Endothelial cell of umbilical vein (primary cell): Measurements from ENCODE around the gene C1orf198. TPM values are rescaled to one million over a fixed set of nuclear protein-coding genes. Genes with fewer than 3 reads are reported as not detected.

Experiments used
- BruUV-seq: library from RNA; stranded (reverse); fragments of 400-500 nt; replicated peaks from 2 replicates; lab custom pipeline; 2021; lab: Mats Ljungman, UMichigan
- CTCF ChIA-PET: fragments of 300-600, 350-600 bp; sonication (Branson Sonifier 250); formaldehyde crosslinking; loops from one replicate; lab custom pipeline; 2021; ENCODE audit warnings: antibody characterized with exemption, inconsistent platforms; lab: Charles Lee
- POLR2A ChIA-PET: fragments of 300-600, 350-600 bp; sonication (Branson Sonifier 250); formaldehyde crosslinking; loops from one replicate; lab custom pipeline; 2021; ENCODE audit warnings: antibody characterized with exemption, inconsistent platforms; lab: Charles Lee
- DNase-seq: peaks from one replicate; pipeline ENCODE4 v3.0.0-alpha.2; 2011; ENCODE audit warnings: low read depth, low spot score
- FAIRE-seq: peaks from 2 replicates; lab custom pipeline; 2011; peaks lifted over from hg19 to GRCh38; lab: Jason Lieb, UNC
- H2AFZ ChIP-seq: 2 replicates; pipeline ENCODE4 v1.6.0; 2012; ENCODE audit warnings: low read depth, low read length, control low read depth, inconsistent platforms
- H3K27ac ChIP-seq: 2 replicates; pipeline ENCODE4 v1.5.1; 2011; ENCODE audit warnings: low read depth, mild to moderate bottlenecking, control low read depth, low read length, moderate library complexity; ENCODE audit not compliant: insufficient read depth
- H3K27me3 ChIP-seq, 2 experiments: 2 replicates each; pipeline versions ENCODE4 v1.6.0 to v1.6.1; 2011; ENCODE audit warnings: low read length in 2 of 2, mixed read lengths in 1 of 2; ENCODE audit not compliant: control insufficient read depth in 2 of 2, insufficient read depth in 2 of 2
- H3K36me3 ChIP-seq, 2 experiments: 2 replicates in 1 of 2; 3 replicates in 1 of 2; pipeline ENCODE4 v1.5.1; 2011; ENCODE audit warnings: low read length in 2 of 2, mild to moderate bottlenecking in 1 of 2, moderate library complexity in 1 of 2; ENCODE audit not compliant: control insufficient read depth in 2 of 2, insufficient read depth in 2 of 2; ENCODE audit errors: extremely low read depth in 1 of 2
- H3K4me1 ChIP-seq: 3 replicates; pipeline ENCODE4 v1.5.1; 2011; ENCODE audit warnings: mild to moderate bottlenecking, low read length; ENCODE audit not compliant: control insufficient read depth, insufficient read depth; ENCODE audit errors: extremely low read depth
- H3K4me2 ChIP-seq: 2 replicates; pipeline ENCODE4 v1.6.1; 2011; ENCODE audit warnings: low read length, control low read depth, mixed read lengths; ENCODE audit not compliant: insufficient read depth
- H3K4me3 ChIP-seq, 3 experiments: fragments of 200-600 bp in 1 of 3; sonication (generic), shearing (Covaris generic) in 1 of 3; replicated peaks in 1 of 3; 2 replicates each; pipeline ENCODE4 v1.5.1; 2011 to 2016; ENCODE audit warnings: control low read depth in 3 of 3, low read length in 3 of 3, mild to moderate bottlenecking in 2 of 3, inconsistent platforms in 1 of 3, low read depth in 1 of 3, moderate library complexity in 1 of 3; ENCODE audit not compliant: insufficient read depth in 1 of 3
- H3K79me2 ChIP-seq: 2 replicates; pipeline ENCODE4 v1.6.0; 2012; ENCODE audit warnings: low read length, inconsistent platforms; ENCODE audit not compliant: control insufficient read depth, insufficient read depth
- H3K9ac ChIP-seq: replicated peaks from 2 replicates; pipeline ENCODE3; 2011; ENCODE audit warnings: low read length, control low read depth; ENCODE audit not compliant: insufficient read depth; ENCODE audit errors: extremely low read depth
- H3K9me1 ChIP-seq: replicated peaks from 3 replicates; pipeline ENCODE4 v1.6.0; 2011; ENCODE audit warnings: mild to moderate bottlenecking, low read length; ENCODE audit not compliant: control insufficient read depth, insufficient read depth; ENCODE audit errors: extremely low read depth
- H3K9me3 ChIP-seq: replicated peaks from 2 replicates; pipeline ENCODE4 v1.5.1; 2012; ENCODE audit warnings: low read length, inconsistent platforms; ENCODE audit not compliant: control insufficient read depth, insufficient read depth
- H4K20me1 ChIP-seq: replicated peaks from 2 replicates; pipeline ENCODE3; 2011; ENCODE audit warnings: mild to moderate bottlenecking, low read length; ENCODE audit not compliant: control insufficient read depth, insufficient read depth; ENCODE audit errors: extremely low read depth
- EZH2 ChIP-seq: IDR thresholded peaks from 2 replicates; pipeline ENCODE4 v1.6.1; 2012; ENCODE audit warnings: borderline replicate concordance, low read depth, mild to moderate bottlenecking, moderate library complexity, low read length, inconsistent platforms; ENCODE audit not compliant: severe bottlenecking
- FOS ChIP-seq: IDR thresholded peaks from 2 replicates; pipeline ENCODE4 v1.6.1; 2011; ENCODE audit warnings: mild to moderate bottlenecking, low read length, moderate library complexity, borderline replicate concordance; ENCODE audit not compliant: insufficient read depth
- GATA2 ChIP-seq: IDR thresholded peaks from 2 replicates; pipeline ENCODE4 v1.7.0; 2011; ENCODE audit warnings: low read depth, mild to moderate bottlenecking, moderate library complexity, mixed read lengths, low read length; ENCODE audit not compliant: insufficient read length, insufficient read depth
- JUN ChIP-seq: IDR thresholded peaks from 2 replicates; pipeline ENCODE4 v1.6.1; 2011; ENCODE audit warnings: borderline replicate concordance, low read depth; ENCODE audit not compliant: insufficient read length, insufficient read depth
- MYC ChIP-seq: IDR thresholded peaks from one replicate; pipeline ENCODE4 v1.6.1; 2011; ENCODE audit warnings: mild to moderate bottlenecking, low read depth, low read length
- POLR2A ChIP-seq: IDR thresholded peaks from 2 replicates; pipeline ENCODE4 v1.6.1; 2012; ENCODE audit warnings: low read depth, mild to moderate bottlenecking, control low read depth, low read length
- POLR2AphosphoS5 ChIP-seq: IDR thresholded peaks from 2 replicates; pipeline ENCODE4 v1.6.1; 2012; ENCODE audit warnings: low read depth, mild to moderate bottlenecking, control low read depth, low read length, moderate library complexity; ENCODE audit not compliant: insufficient read depth
- dilution Hi-C: fragments of 300-500 bp; cut with MboI; formaldehyde crosslinking; loops from one replicate; pipeline ENCODE4 v1.15.0; 2019; ENCODE audit warnings: low sequenced_read_pairs; ENCODE audit not compliant: extremely low pct_ligation_motif_present
- intact Hi-C: fragments of 100-400 bp; cut with micrococcal nuclease; formaldehyde crosslinking; loops from one replicate; pipeline ENCODE4 v1.10.0; 2022
- polyA plus RNA-seq, 4 experiments: library from polyadenylated mRNA; depleted of rRNA in 3 of 4; stranded (reverse) in 3 of 4; unstranded in 1 of 4; fragments of >200 nt; gene quantifications; 2 replicates each; pipeline versions ENCODE4 v1.2.1 to v1.2.3, GENCODE V29; 2011 to 2012; ENCODE audit warnings: missing spikeins in 1 of 4
- total RNA-seq: library from RNA; stranded (reverse); gene quantifications from 2 replicates; pipeline ENCODE4 v1.2.3, GENCODE V29; 2021
- TF ChIP-seq, protein P1 (sequence below): IDR thresholded peaks from 2 replicates; pipeline ENCODE4 v1.6.1; 2011; ENCODE audit not compliant: insufficient read depth, insufficient read length
- TF ChIP-seq, protein P2 (sequence below), 2 donors: IDR thresholded peaks; 1 replicate in 1 of 2; 2 replicates in 1 of 2; pipeline ENCODE4 v1.5.1; 2011; ENCODE audit warnings: low read length in 2 of 2, mild to moderate bottlenecking in 2 of 2, moderate library complexity in 2 of 2, control low read depth in 1 of 2, inconsistent platforms in 1 of 2, low read depth in 1 of 2; ENCODE audit not compliant: insufficient read depth in 1 of 2; ENCODE audit errors: extremely low read depth in 1 of 2

Gene C1orf198
- total and polyA plus RNA-seq, 2 donors (not counting 3 experiments of a cell fraction or from before 2014, with no cell fraction given), result 21.2 to 29.2 TPM

DNA sequence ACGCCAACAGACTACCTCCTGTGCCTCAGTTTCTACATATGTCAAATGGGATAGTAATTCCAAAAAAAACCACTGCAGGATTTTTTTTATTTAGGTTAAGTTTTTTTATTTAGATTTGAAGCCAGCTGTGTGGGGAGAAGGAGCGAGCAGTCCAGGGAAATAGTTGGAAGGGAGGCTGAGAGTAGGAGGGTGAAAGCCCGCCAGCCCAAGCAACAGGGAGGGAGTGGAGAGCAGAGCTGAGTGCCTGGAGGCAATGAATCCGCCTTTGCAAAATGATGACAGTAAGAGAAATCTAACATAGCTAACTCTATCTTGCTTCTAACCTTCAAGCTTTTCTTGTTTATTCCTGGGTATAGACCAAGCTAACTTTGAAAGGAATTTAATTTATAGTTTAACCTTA lies 15.6 kb upstream of the C1orf198 start:
- TF ChIP-seq MYC, result no peak
- no peak for TF ChIP-seq GATA2
- TF ChIP-seq EZH2, result no peak
- TF ChIP-seq FOS, result no peak
- TF ChIP-seq, protein P1, sequence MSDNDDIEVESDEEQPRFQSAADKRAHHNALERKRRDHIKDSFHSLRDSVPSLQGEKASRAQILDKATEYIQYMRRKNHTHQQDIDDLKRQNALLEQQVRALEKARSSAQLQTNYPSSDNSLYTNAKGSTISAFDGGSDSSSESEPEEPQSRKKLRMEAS, result no peak
- TF ChIP-seq POLR2AphosphoS5, result no peak
- TF ChIP-seq, protein P2, sequence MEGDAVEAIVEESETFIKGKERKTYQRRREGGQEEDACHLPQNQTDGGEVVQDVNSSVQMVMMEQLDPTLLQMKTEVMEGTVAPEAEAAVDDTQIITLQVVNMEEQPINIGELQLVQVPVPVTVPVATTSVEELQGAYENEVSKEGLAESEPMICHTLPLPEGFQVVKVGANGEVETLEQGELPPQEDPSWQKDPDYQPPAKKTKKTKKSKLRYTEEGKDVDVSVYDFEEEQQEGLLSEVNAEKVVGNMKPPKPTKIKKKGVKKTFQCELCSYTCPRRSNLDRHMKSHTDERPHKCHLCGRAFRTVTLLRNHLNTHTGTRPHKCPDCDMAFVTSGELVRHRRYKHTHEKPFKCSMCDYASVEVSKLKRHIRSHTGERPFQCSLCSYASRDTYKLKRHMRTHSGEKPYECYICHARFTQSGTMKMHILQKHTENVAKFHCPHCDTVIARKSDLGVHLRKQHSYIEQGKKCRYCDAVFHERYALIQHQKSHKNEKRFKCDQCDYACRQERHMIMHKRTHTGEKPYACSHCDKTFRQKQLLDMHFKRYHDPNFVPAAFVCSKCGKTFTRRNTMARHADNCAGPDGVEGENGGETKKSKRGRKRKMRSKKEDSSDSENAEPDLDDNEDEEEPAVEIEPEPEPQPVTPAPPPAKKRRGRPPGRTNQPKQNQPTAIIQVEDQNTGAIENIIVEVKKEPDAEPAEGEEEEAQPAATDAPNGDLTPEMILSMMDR (IDR thresholded peaks at IDR 0.05; ENCODE audit: extremely low read depth in 1 of 2, insufficient read depth in 1 of 2, low read depth in 1 of 2, low read length in 2 of 2), result no peak
- no peak for TF ChIP-seq JUN
- no peak for TF ChIP-seq POLR2A
- Histone ChIP-seq H3K4me2 (no peak overlapping the region), H3K79me2 (no peaks in the 10 kb centered on the region), H3K9ac (no peak overlapping the region), H3K4me3 (no peak overlapping the region), H4K20me1 (no peaks in the 10 kb centered on the region), H3K9me1 (no peaks in the 10 kb centered on the region), H3K27me3 (peaks cover 0 to 5% of the 10 kb centered on the region in 2 experiments), H3K36me3 (no peaks in the 10 kb centered on the region), H2AFZ (no peak overlapping the region), H3K27ac (no peak overlapping the region), H3K4me1 (no peaks in the 10 kb centered on the region), H3K9me3 (no peaks in the 10 kb centered on the region)
- dilution Hi-C loops, result no loop called here
- FAIRE-seq, result no peak
- intact Hi-C loops, result no loop called here
- no TSS peak for BruUV-seq
- no peak for DNase-seq
- ChIA-PET CTCF (interaction anchor here (1.1 kb wide), 2 partner anchors 9 to 17 kb away, joined by 3 read pairs; no protein-coding TSS in a partner anchor), POLR2A (no interaction called here)
